Activated naive CD8-positive, alpha-beta T cell treated with anti-CD3 and anti-CD28 coated beads, Interleukin-2, amount 10 ng/mL, durations not matched to agents 7 days and 5 days (primary cell): ENCODE results near the gene ATAD3B. TPM values are rescaled to one million over a fixed set of nuclear protein-coding genes. Genes with fewer than 3 reads are reported as not detected.
"Not testable (repeated sequence)": the region's sequence is repeated elsewhere in the genome, so short reads cannot be mapped to it uniquely, and the experiment has no call there.

ENCODE experiments used
- ATAC-seq: fragments of 150-1000 bp; cut with Tn5 transposase; one replicate; pipeline ENCODE4 v1.10.0; 2021; ENCODE audit warnings: low read depth, moderate library complexity
- POLR2A ChIA-PET: fragments of 350-600 bp; sonication (Branson Sonifier 250); formaldehyde crosslinking; loops from one replicate; lab custom pipeline; 2021; ENCODE audit warnings: antibody characterized with exemption; lab: Charles Lee
- DNase-seq: peaks from one replicate; pipeline ENCODE4 v3.0.0; 2021
- H3K27ac Mint-ChIP-seq: one replicate; pipeline ENCODE4 v1.8.0; 2022; ENCODE audit warnings: mild to moderate bottlenecking, mixed read lengths
- H3K27me3 Mint-ChIP-seq: one replicate; pipeline ENCODE4 v1.8.0; 2022; ENCODE audit warnings: mild to moderate bottlenecking, moderate library complexity, mixed read lengths
- H3K36me3 Mint-ChIP-seq: one replicate; pipeline ENCODE4 v1.8.0; 2021; ENCODE audit warnings: mild to moderate bottlenecking, mixed read lengths
- H3K4me1 Mint-ChIP-seq: one replicate; pipeline ENCODE4 v1.8.0; 2021; ENCODE audit warnings: mixed read lengths
- H3K4me3 Mint-ChIP-seq: one replicate; pipeline ENCODE4 v1.8.0; 2022; ENCODE audit warnings: mild to moderate bottlenecking, moderate library complexity, mixed read lengths
- H3K9me3 Mint-ChIP-seq: one replicate; pipeline ENCODE4 v1.8.0; 2021; ENCODE audit warnings: mixed read lengths
- total RNA-seq, 2 experiments: library from RNA; stranded (reverse); gene quantifications; one replicate each; pipeline ENCODE4 v1.2.3, GENCODE V29; 2021

The ATAD3B gene
- total RNA-seq, 2 experiments from 2014 or later: 35.2 to 37.9 TPM

- DNase-seq: not testable (repeated sequence)
Measured at GRCh38 chr1:1485755-1486317, 14.3 kb downstream of the ATAD3B start.

GRCh38 chr1:1487701-1488100 is 16.1 kb downstream of the ATAD3B start:
- Mint-ChIP-seq H3K9me3 (peaks cover 2% of the 10 kb centered on the region), H3K27me3 (no peaks in the 10 kb centered on the region), H3K4me1 (no peaks in the 10 kb centered on the region), H3K4me3 (no peak overlapping the region), H3K36me3 (peaks cover 40% of the 10 kb centered on the region), H3K27ac (no peak overlapping the region)
- DNase-seq: no peak
- no peak for ATAC-seq
- POLR2A ChIA-PET: no interaction called here

More at GRCh38 chr1:1485755-1486317, 14.3 kb downstream of the ATAD3B start:
- H3K27ac Mint-ChIP-seq, H3K4me1 Mint-ChIP-seq, ATAC-seq, H3K9me3 Mint-ChIP-seq, POLR2A ChIA-PET, H3K4me3 Mint-ChIP-seq, H3K27me3 Mint-ChIP-seq: not testable (repeated sequence)
- peaks cover 24% of the 10 kb centered on the region for H3K36me3 Mint-ChIP-seq

- Mint-ChIP-seq H3K9me3 (peaks cover 7% of the 10 kb centered on the region), H3K36me3 (peaks cover 50% of the 10 kb centered on the region), H3K27ac (no peak overlapping the region), H3K4me3 (no peak overlapping the region), H3K27me3 (no peaks in the 10 kb centered on the region), H3K4me1 (no peaks in the 10 kb centered on the region)
- POLR2A ChIA-PET: no interaction called here
- DNase-seq (no peak), ATAC-seq (no peak)
Measured at GRCh38 chr1:1489231-1489630, 17.7 kb downstream of the ATAD3B start.

- H3K36me3 Mint-ChIP-seq: peaks cover 50% of the 10 kb centered on the region
Measured at GRCh38 chr1:1489861-1490260, 18.3 kb downstream of the ATAD3B start.

GRCh38 chr1:1490633-1491230 is 19.2 kb downstream of the ATAD3B start:
- Mint-ChIP-seq H3K27me3 (no peaks in the 10 kb centered on the region), H3K4me1 (no peaks in the 10 kb centered on the region), H3K36me3 (peaks cover 50% of the 10 kb centered on the region), H3K27ac (no peak overlapping the region), H3K9me3 (peaks cover 7% of the 10 kb centered on the region), H3K4me3 (no peak overlapping the region)
- POLR2A ChIA-PET: no interaction called here
- ATAC-seq: no peak
- no peak for DNase-seq

More at GRCh38 chr1:1489861-1490260, 18.3 kb downstream of the ATAD3B start:
- ATAC-seq: no peak
- H3K4me1 Mint-ChIP-seq: no peaks in the 10 kb centered on the region
- H3K27ac Mint-ChIP-seq: no peak overlapping the region
- H3K4me3 Mint-ChIP-seq: no peak overlapping the region
- no peaks in the 10 kb centered on the region for H3K27me3 Mint-ChIP-seq
- H3K9me3 Mint-ChIP-seq: peaks cover 7% of the 10 kb centered on the region
- POLR2A ChIA-PET: no interaction called here
- DNase-seq: no peak

GRCh38 chr1:1491601-1492000 is 20.0 kb downstream of the ATAD3B start:
- H3K4me3 Mint-ChIP-seq: no peak overlapping the region
- H3K4me1 Mint-ChIP-seq: no peaks in the 10 kb centered on the region
- DNase-seq (no peak), ATAC-seq (no peak)
- H3K27me3 Mint-ChIP-seq: no peaks in the 10 kb centered on the region
- H3K27ac Mint-ChIP-seq: no peak overlapping the region
- H3K36me3 Mint-ChIP-seq: peaks cover 50% of the 10 kb centered on the region
- POLR2A ChIA-PET: no interaction called here
- H3K9me3 Mint-ChIP-seq: peaks cover 7% of the 10 kb centered on the region

- POLR2A ChIA-PET, DNase-seq, H3K4me1 Mint-ChIP-seq, H3K4me3 Mint-ChIP-seq, H3K27ac Mint-ChIP-seq, H3K27me3 Mint-ChIP-seq, H3K9me3 Mint-ChIP-seq, ATAC-seq: not testable (repeated sequence)
- H3K36me3 Mint-ChIP-seq: peaks cover 41% of the 10 kb centered on the region
Measured at GRCh38 chr1:1494311-1494710, 22.7 kb downstream of the ATAD3B start.

- POLR2A ChIA-PET, ATAC-seq: not testable (repeated sequence)
- H3K36me3 Mint-ChIP-seq: peaks cover 32% of the 10 kb centered on the region
Measured at GRCh38 chr1:1495461-1495975, 24.0 kb downstream of the ATAD3B start.

GRCh38 chr1:1504777-1505365 is 33.3 kb downstream of the ATAD3B start:
- Mint-ChIP-seq H3K27ac (peak overlapping the region; percentile 94), H3K4me3 (peak overlapping the region; percentile 74)
- H3K36me3 Mint-ChIP-seq, H3K4me1 Mint-ChIP-seq, H3K27me3 Mint-ChIP-seq, H3K9me3 Mint-ChIP-seq: not testable (repeated sequence)
- ATAC-seq: peak; percentile 62
- POLR2A ChIA-PET: interaction anchor here (1.1 to 1.9 kb wide), 3 partner anchors 97 to 105 kb away, joined by 3 to 9 read pairs (median 5); partner anchors contain the start of genes CCNL2 and MRPL20
- DNase-seq: peak; percentile 77

More at GRCh38 chr1:1495461-1495975, 24.0 kb downstream of the ATAD3B start:
- H3K27me3 Mint-ChIP-seq, H3K9me3 Mint-ChIP-seq, H3K4me3 Mint-ChIP-seq, H3K27ac Mint-ChIP-seq, H3K4me1 Mint-ChIP-seq, DNase-seq: not testable (repeated sequence)

GRCh38 chr1:1505366-1505798 is 33.8 kb downstream of the ATAD3B start:
- not testable (repeated sequence) for DNase-seq, H3K36me3 Mint-ChIP-seq, H3K4me1 Mint-ChIP-seq, H3K9me3 Mint-ChIP-seq, H3K27me3 Mint-ChIP-seq
- peak overlapping the region; percentile 94 for H3K27ac Mint-ChIP-seq
- peak overlapping the region; percentile 74 for H3K4me3 Mint-ChIP-seq
- peak; percentile 28 for ATAC-seq
- POLR2A ChIA-PET: interaction anchor here (1.7 to 1.9 kb wide), 2 partner anchors 98 to 106 kb away, joined by 5 to 9 read pairs; partner anchors contain the start of genes CCNL2 and MRPL20

- not testable (repeated sequence) for H3K27me3 Mint-ChIP-seq, H3K9me3 Mint-ChIP-seq, DNase-seq, ATAC-seq, H3K36me3 Mint-ChIP-seq
- POLR2A ChIA-PET: interaction anchor here (1.9 kb wide), 1 partner anchor 98 kb away, joined by 9 read pairs; the partner anchor contains the start of gene MRPL20
- peak overlapping the region; percentile 74 for H3K4me3 Mint-ChIP-seq
- H3K27ac Mint-ChIP-seq: peak overlapping the region; percentile 46
- peaks cover 10% of the 10 kb centered on the region for H3K4me1 Mint-ChIP-seq
Measured at GRCh38 chr1:1505801-1506200, 34.2 kb downstream of the ATAD3B start.

GRCh38 chr1:1507305-1507704 is 35.7 kb downstream of the ATAD3B start:
- POLR2A ChIA-PET: interaction anchor here (0.7 kb wide), 1 partner anchor 270 kb away, joined by 4 read pairs; no protein-coding TSS in a partner anchor
- no peak overlapping the region for H3K4me3 Mint-ChIP-seq
- ATAC-seq (no peak), DNase-seq (no peak)
- H3K27me3 Mint-ChIP-seq: no peaks in the 10 kb centered on the region
- H3K27ac Mint-ChIP-seq: no peak overlapping the region
- peaks cover 14% of the 10 kb centered on the region for H3K4me1 Mint-ChIP-seq
- no peaks in the 10 kb centered on the region for H3K9me3 Mint-ChIP-seq
- H3K36me3 Mint-ChIP-seq: no peaks in the 10 kb centered on the region

GRCh38 chr1:1508775-1509464 is 37.4 kb downstream of the ATAD3B start:
- peaks cover 15% of the 10 kb centered on the region for H3K4me1 Mint-ChIP-seq
- H3K27me3 Mint-ChIP-seq, H3K9me3 Mint-ChIP-seq, POLR2A ChIA-PET, H3K4me3 Mint-ChIP-seq, ATAC-seq, H3K27ac Mint-ChIP-seq, DNase-seq, H3K36me3 Mint-ChIP-seq: not testable (repeated sequence)
